DOHH2 (cell line): ENCODE data around the gene GLYATL1B.
"Not testable (repeated sequence)": the region's sequence is repeated elsewhere in the genome, so short reads cannot be mapped to it uniquely, and the experiment has no call there.

Experiments used
- EZH2phosphoT487 ChIP-seq: fragments of 200-600 bp; sonication (generic); IDR thresholded peaks from 2 replicates; pipeline ENCODE4 v1.6.1; 2017; ENCODE audit warnings: borderline replicate concordance, mild to moderate bottlenecking, antibody characterized with exemption, low read length, moderate library complexity, mixed read lengths
- TF ChIP-seq, protein P1 (sequence below): fragments of 200-600 bp; sonication (generic); IDR thresholded peaks from one replicate; pipeline ENCODE4 v1.5.1; 2014; ENCODE audit warnings: antibody characterized with exemption, mild to moderate bottlenecking, low read depth, low read length; ENCODE audit not compliant: poor library complexity, severe bottlenecking

DNA sequence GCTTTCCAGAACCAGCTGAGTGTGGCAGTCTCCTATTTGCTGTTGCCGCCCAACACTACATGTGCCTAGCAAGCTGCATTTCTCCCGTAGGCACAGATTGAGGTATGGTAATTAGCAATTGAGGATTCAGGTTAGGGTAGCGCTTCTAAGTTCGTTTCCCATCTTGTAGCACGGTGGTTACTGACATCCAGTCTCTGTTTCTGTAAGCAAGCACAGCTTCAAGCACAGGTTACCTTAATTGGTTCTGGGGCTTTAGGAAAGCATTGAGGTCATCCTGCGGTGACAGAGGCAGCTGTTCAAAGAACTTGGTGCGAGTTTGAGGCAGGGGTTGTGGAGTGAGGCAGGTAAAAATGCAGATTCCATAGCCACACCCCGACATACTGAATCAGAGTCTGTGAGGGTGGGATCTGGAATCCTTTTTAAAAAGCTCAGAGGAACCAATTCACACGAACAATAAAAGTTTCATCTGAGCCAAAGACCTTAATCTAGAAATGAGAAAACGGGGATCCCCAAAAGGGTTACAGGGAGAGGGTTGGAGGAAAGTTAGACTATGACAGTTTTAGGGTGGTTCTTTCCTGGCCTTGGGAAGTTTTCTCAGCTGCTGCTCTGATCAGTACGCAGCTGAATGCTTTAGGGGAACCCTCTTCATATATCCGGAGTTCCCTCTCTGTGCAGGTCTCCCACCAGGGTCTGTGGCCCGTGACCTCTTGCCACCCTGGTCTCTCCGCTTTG is 21.9 kb upstream of the GLYATL1B start:
- TF ChIP-seq, protein P1, sequence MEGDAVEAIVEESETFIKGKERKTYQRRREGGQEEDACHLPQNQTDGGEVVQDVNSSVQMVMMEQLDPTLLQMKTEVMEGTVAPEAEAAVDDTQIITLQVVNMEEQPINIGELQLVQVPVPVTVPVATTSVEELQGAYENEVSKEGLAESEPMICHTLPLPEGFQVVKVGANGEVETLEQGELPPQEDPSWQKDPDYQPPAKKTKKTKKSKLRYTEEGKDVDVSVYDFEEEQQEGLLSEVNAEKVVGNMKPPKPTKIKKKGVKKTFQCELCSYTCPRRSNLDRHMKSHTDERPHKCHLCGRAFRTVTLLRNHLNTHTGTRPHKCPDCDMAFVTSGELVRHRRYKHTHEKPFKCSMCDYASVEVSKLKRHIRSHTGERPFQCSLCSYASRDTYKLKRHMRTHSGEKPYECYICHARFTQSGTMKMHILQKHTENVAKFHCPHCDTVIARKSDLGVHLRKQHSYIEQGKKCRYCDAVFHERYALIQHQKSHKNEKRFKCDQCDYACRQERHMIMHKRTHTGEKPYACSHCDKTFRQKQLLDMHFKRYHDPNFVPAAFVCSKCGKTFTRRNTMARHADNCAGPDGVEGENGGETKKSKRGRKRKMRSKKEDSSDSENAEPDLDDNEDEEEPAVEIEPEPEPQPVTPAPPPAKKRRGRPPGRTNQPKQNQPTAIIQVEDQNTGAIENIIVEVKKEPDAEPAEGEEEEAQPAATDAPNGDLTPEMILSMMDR, result not testable (repeated sequence)
- TF ChIP-seq EZH2phosphoT487, result not testable (repeated sequence)
